ENCODE data around the gene RECK. TPM values are rescaled to one million over a fixed set of nuclear protein-coding genes. Genes with fewer than 3 reads are reported as not detected.

RECK gene
- total RNA-seq, 1 donor from 2014 or later = 5.7 TPM

GRCh38 chr9:36021968-36022367, 14.7 kb upstream of the RECK start:
- Histone ChIP-seq H3K27me3 (no peaks in the 10 kb centered on the region), H3K27ac (no peak overlapping the region), H3K4me3 (no peak overlapping the region), H3K36me3 (no peaks in the 10 kb centered on the region), H3K9me3 (no peaks in the 10 kb centered on the region), H3K4me1 (no peaks in the 10 kb centered on the region)
- TF ChIP-seq CTCF (IDR thresholded peaks at IDR 0.05) = no peak
- intact Hi-C loops (cut with DNase I) = no loop called here
- DNase-seq (ENCODE audit: low spot score in 2 of 2) = no peak

DNA sequence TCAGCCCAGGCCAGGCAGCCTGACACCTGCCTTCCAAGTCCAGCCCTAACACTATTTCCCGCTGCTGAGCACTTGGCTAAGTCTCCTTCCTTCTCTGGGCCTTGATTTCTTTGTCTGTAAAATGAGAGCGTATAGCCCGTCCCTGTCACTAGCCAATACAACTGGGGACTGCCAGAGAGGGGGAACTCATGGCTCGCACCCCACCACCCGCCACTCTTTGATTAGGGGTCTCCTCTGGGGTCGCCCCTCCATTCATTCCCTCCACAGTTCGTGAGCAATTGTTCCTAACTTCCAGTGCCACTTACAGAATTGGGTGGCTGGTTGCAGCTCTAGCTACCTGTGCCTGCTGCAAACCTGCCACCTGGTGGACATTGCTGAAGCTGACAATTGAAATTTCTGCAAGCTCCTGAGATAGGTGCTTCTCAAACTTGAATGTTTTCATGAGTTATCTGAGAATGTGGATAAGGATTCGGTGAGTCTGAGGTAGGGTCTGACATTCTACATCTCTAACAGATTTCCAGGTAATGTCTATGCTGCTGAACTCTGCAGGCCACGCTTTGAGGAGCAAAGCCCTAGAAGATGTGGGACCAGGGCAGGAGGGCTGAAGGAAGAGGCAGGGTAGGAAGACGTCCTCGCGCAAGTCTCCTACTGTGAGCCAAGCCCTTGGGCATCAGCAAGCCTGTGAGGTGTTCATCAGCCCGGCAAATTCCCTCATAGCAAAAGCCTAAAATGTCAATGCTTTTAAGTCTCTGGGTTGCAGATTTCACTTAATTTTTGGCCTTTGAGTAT, 13.3 kb upstream of the RECK start:
- Histone ChIP-seq H3K9me3 (no peaks in the 10 kb centered on the region), H3K27me3 (no peaks in the 10 kb centered on the region), H3K4me3 (no peak overlapping the region), H3K27ac (no peak overlapping the region), H3K36me3 (no peaks in the 10 kb centered on the region), H3K4me1 (no peaks in the 10 kb centered on the region)
- intact Hi-C loops (cut with DNase I) = loop anchor here (1.0 kb wide), 1 partner anchor 68 kb away; no protein-coding TSS in a partner anchor
- TF ChIP-seq CTCF (IDR thresholded peaks at IDR 0.05) = peak; percentile 50 to 81 (median 61)
- DNase-seq (ENCODE audit: low spot score in 2 of 2) = peak in 1 of 2 donors; percentile 75

DNA sequence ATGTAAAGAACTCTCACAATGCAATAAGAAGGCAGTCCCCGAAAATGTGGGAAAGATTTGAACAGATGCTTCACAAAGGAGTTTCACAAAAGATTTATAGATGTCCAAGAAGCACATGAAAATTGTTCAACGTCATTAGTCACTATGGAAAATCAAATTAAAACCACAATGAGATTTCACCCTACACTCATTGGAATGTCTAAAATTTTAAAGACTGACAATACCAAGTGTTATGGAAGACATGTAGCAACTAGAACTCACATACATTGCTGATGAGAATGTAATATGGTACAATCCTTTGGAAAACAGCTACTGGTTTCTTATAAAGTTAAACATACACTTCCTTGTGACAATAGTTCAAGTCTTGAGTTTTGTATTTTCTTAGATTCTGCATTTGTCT, 11.0 kb upstream of the RECK start:
- Histone ChIP-seq H3K36me3 (no peaks in the 10 kb centered on the region), H3K4me3 (no peak overlapping the region)
- intact Hi-C loops (cut with DNase I) = loop anchor here (1.0 kb wide), 1 partner anchor 119 kb away; the partner anchor contains the start of gene HRCT1

DNA sequence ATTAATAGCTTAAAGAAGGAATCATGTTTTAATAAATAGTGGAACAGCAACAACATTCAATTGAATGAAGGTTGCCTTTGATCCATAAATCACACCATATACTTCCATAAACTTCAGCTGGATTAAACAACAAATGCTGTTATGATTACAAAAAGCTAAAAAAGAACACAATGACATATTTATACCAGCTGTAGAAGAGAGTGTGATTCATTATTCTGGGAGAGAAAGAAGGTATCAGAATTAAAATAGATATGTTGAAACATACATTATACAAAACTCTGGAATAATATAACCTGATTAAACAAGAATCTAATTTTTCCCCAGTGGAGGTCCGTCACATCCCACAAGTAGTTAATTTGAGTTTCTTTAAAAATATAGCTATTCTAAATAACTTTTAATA, 7.5 kb upstream of the RECK start:
- no peak for DNase-seq (ENCODE audit: low spot score in 2 of 2)
- no peaks in the 10 kb centered on the region for H3K27me3 ChIP-seq
- H3K27ac ChIP-seq = peak overlapping the region; percentile 35 to 39
- no peaks in the 10 kb centered on the region for H3K36me3 ChIP-seq
- intact Hi-C loops (cut with DNase I) = no loop called here
- H3K9me3 ChIP-seq = no peaks in the 10 kb centered on the region
- no peak overlapping the region for H3K4me3 ChIP-seq
- TF ChIP-seq CTCF (IDR thresholded peaks at IDR 0.05) = no peak
- H3K4me1 ChIP-seq = peaks cover 0 to 13% of the 10 kb centered on the region in 2 donors

More for the DNA sequence above, 11.0 kb upstream of the RECK start:
- no peaks in the 10 kb centered on the region for H3K9me3 ChIP-seq
- no peaks in the 10 kb centered on the region for H3K27me3 ChIP-seq
- TF ChIP-seq CTCF (IDR thresholded peaks at IDR 0.05) = no peak
- H3K4me1 ChIP-seq = peaks cover 0 to 13% of the 10 kb centered on the region in 2 donors
- no peak for DNase-seq (ENCODE audit: low spot score in 2 of 2)
- H3K27ac ChIP-seq = no peak overlapping the region

- Histone ChIP-seq H3K27ac (peak overlapping the region; percentile 39 to 49), H3K27me3 (no peaks in the 10 kb centered on the region), H3K36me3 (no peaks in the 10 kb centered on the region), H3K9me3 (no peaks in the 10 kb centered on the region), H3K4me3 (no peak overlapping the region), H3K4me1 (peaks cover 0 to 13% of the 10 kb centered on the region in 2 donors)
- intact Hi-C loops (cut with DNase I) = loop anchor here (10.0 kb wide), 2 partner anchors 215 to 915 kb away; partner anchors contain the start of genes ATOSB, HINT2 and SPAG8
- no peak for TF ChIP-seq CTCF (IDR thresholded peaks at IDR 0.05)
- DNase-seq (ENCODE audit: low spot score in 2 of 2) = no peak
Measured at GRCh38 chr9:36029765-36030528, 6.8 kb upstream of the RECK start.

All from ascending aorta (tissue), 2 donors.